Panc1 (cell line): ENCODE data around the gene KCNH6. TPM values are rescaled to one million over a fixed set of nuclear protein-coding genes. Genes with fewer than 3 reads are reported as not detected.
A peak's percentile ranks its signal among the peaks of the same experiment; 100 is the strongest.

Source experiments
- ATAC-seq: fragments of 200-7000 bp; cut with Tn5 transposase; 2 replicates; pipeline ENCODE4 v1.9.1; 2020; ENCODE audit warnings: mild to moderate bottlenecking, moderate library complexity
- BruUV-seq: library from RNA; stranded (reverse); fragments of 400-500 nt; replicated peaks from 2 replicates; lab custom pipeline; 2021; lab: Mats Ljungman, UMichigan
- CTCF ChIA-PET: fragments of 300-600 bp; sonication (Branson Sonifier 250); formaldehyde crosslinking; loops from one replicate; lab custom pipeline; 2022; ENCODE audit warnings: antibody characterized with exemption; lab: Charles Lee
- POLR2A ChIA-PET: fragments of 300-600 bp; sonication (Branson Sonifier 250); formaldehyde crosslinking; loops from one replicate; lab custom pipeline; 2022; ENCODE audit warnings: antibody characterized with exemption; lab: Charles Lee
- DNase-seq: peaks from one replicate; pipeline ENCODE4 v3.0.0-alpha.2; 2010; ENCODE audit warnings: low read depth, low spot score
- H3K27ac ChIP-seq: 2 replicates; pipeline ENCODE4 v1.5.1; 2011; ENCODE audit warnings: mild to moderate bottlenecking, low read length, inconsistent platforms
- H3K27me3 ChIP-seq: fragments of 200-500 bp; sonication (Bioruptor generic); 2 replicates; pipeline ENCODE4 v1.6.0; 2014; ENCODE audit warnings: low read length, inconsistent platforms; ENCODE audit not compliant: control insufficient read depth, insufficient read depth
- H3K36me3 ChIP-seq: fragments of 200-500 bp; sonication (Bioruptor generic); 2 replicates; pipeline ENCODE4 v1.5.1; 2014; ENCODE audit warnings: inconsistent platforms, mild to moderate bottlenecking, low read length, moderate library complexity; ENCODE audit not compliant: control insufficient read depth, insufficient read depth
- H3K4me1 ChIP-seq: 2 replicates; pipeline ENCODE4 v1.5.1; 2011; ENCODE audit warnings: inconsistent platforms, mild to moderate bottlenecking, low read length, moderate library complexity; ENCODE audit not compliant: control insufficient read depth, insufficient read depth
- H3K4me3 ChIP-seq, 2 experiments: 2 replicates each; pipeline ENCODE4 v1.5.1; 2011 to 2012; ENCODE audit warnings: low read depth in 2 of 2, low read length in 2 of 2, mild to moderate bottlenecking in 2 of 2, inconsistent platforms in 1 of 2, moderate library complexity in 1 of 2
- H3K9me3 ChIP-seq: fragments of 200-500 bp; sonication (Bioruptor generic); 2 replicates; pipeline ENCODE4 v1.5.1; 2014; ENCODE audit warnings: low read depth, mild to moderate bottlenecking, inconsistent platforms, low read length, moderate library complexity; ENCODE audit not compliant: control insufficient read depth, insufficient read depth
- CTCF ChIP-seq: fragments of 450-650 bp; IDR thresholded peaks from 2 replicates; pipeline ENCODE4 v1.5.1; 2017; ENCODE audit warnings: mild to moderate bottlenecking
- POLR2AphosphoS5 ChIP-seq: IDR thresholded peaks from 2 replicates; pipeline ENCODE4 v1.6.1; 2012; ENCODE audit warnings: mild to moderate bottlenecking, low read depth, low read length, moderate library complexity
- REST ChIP-seq, 2 experiments: IDR thresholded peaks; 2 replicates each; pipeline ENCODE4 v1.6.1; 2011 to 2012; ENCODE audit warnings: low read depth in 2 of 2, control low read depth in 1 of 2, low read length in 1 of 2, mild to moderate bottlenecking in 1 of 2, moderate library complexity in 1 of 2; ENCODE audit not compliant: insufficient read depth in 1 of 2
- SIN3A ChIP-seq: IDR thresholded peaks from 2 replicates; pipeline ENCODE4 v1.6.1; 2012; ENCODE audit warnings: low read depth, mild to moderate bottlenecking, low read length, moderate library complexity, borderline replicate concordance; ENCODE audit not compliant: insufficient read depth
- TCF7L2 ChIP-seq: IDR thresholded peaks from 2 replicates; pipeline ENCODE4 v1.6.1; 2011; ENCODE audit warnings: mild to moderate bottlenecking, low read depth, low read length, inconsistent platforms
- in situ Hi-C: cut with HindIII; loops from 2 replicates; pipeline ENCODE4 v1.10.0; 2016; ENCODE audit warnings: low sequenced_read_pairs, low pct_unique_long_range_greater_than_20kb
- intact Hi-C: fragments of 100-400 bp; cut with micrococcal nuclease; formaldehyde crosslinking; loops from one replicate; pipeline ENCODE4 v1.10.0; 2022; ENCODE audit not compliant: unreplicated experiment
- total RNA-seq: library from RNA; stranded (reverse); gene quantifications from one replicate; pipeline ENCODE4 v1.2.1, GENCODE V29; 2021; ENCODE audit not compliant: unreplicated experiment

Gene KCNH6
- total RNA-seq, 1 experiment from 2014 or later: not detected

GRCh38 chr17:63547083-63547523 is 23.9 kb downstream of the KCNH6 start:
- ATAC-seq (no peak), DNase-seq (no peak)
- intact Hi-C loops: no loop called here
- Histone ChIP-seq H3K27ac (no peak overlapping the region), H3K4me3 (no peak overlapping the region), H3K4me1 (peaks cover 5% of the 10 kb centered on the region), H3K36me3 (peaks cover 4% of the 10 kb centered on the region; the same call in 1 of the 2 replicates), H3K27me3 (no peaks in the 10 kb centered on the region), H3K9me3 (no peaks in the 10 kb centered on the region)
- CTCF ChIA-PET: no interaction called here
- POLR2A ChIA-PET: no interaction called here
- in situ Hi-C loops: no loop called here
- TF ChIP-seq SIN3A (no peak), REST (IDR thresholded peaks at IDR 0.05; ENCODE audit: insufficient read depth in 1 of 2, low read depth in 2 of 2, low read length in 1 of 2) (no peak), CTCF (no peak), POLR2AphosphoS5 (no peak), TCF7L2 (no peak)
- no TSS peak for BruUV-seq

GRCh38 chr17:63549289-63549945 is 26.3 kb downstream of the KCNH6 start:
- Histone ChIP-seq H3K27ac (peak overlapping the region; percentile 96), H3K36me3 (peaks cover 4% of the 10 kb centered on the region; the same call in 1 of the 2 replicates), H3K4me3 (peak overlapping the region; percentile 79 to 88), H3K4me1 (peaks cover 12% of the 10 kb centered on the region), H3K9me3 (peaks cover 6% of the 10 kb centered on the region; the same call in 1 of the 2 replicates), H3K27me3 (no peaks in the 10 kb centered on the region)
- POLR2A ChIA-PET: interaction anchor here (0.6 kb wide), 1 partner anchor 18 kb away, joined by 3 read pairs; no protein-coding TSS in a partner anchor
- intact Hi-C loops (no loop called here), in situ Hi-C loops (no loop called here)
- CTCF ChIA-PET: interaction anchor here (0.5 to 0.7 kb wide), 2 partner anchors 17 to 62 kb away, joined by 3 to 4 read pairs; no protein-coding TSS in a partner anchor
- no peak for DNase-seq
- peak; percentile 47; the same call in 1 of the 2 replicates for ATAC-seq
- BruUV-seq: TSS peak; percentile 95
- no peak for TF ChIP-seq CTCF
- TF ChIP-seq SIN3A: no peak
- TF ChIP-seq REST (IDR thresholded peaks at IDR 0.05; ENCODE audit: insufficient read depth in 1 of 2, low read depth in 2 of 2, low read length in 1 of 2): no peak
- TF ChIP-seq POLR2AphosphoS5: no peak
- TF ChIP-seq TCF7L2: no peak
